PC-3 (cell line): ENCODE results near the gene LBHD2. TPM values are rescaled to one million over a fixed set of nuclear protein-coding genes. Genes with fewer than 3 reads are reported as not detected.

ENCODE experiments used
- ATAC-seq: fragments of 200-7000 bp; cut with Tn5 transposase; 2 replicates; pipeline ENCODE4 v1.9.1; 2020; ENCODE audit warnings: mild to moderate bottlenecking, moderate library complexity
- BruUV-seq: library from RNA; stranded (reverse); fragments of 400-500 nt; replicated peaks from 2 replicates; lab custom pipeline; 2021; lab: Mats Ljungman, UMichigan
- CTCF ChIA-PET: fragments of 300-600 bp; sonication (Branson Sonifier 250); formaldehyde crosslinking; loops from one replicate; lab custom pipeline; 2022; ENCODE audit warnings: antibody characterized with exemption; lab: Charles Lee
- POLR2A ChIA-PET: fragments of 300-600 bp; sonication (Branson Sonifier 250); formaldehyde crosslinking; loops from one replicate; lab custom pipeline; 2022; ENCODE audit warnings: antibody characterized with exemption; ENCODE audit not compliant: unreplicated experiment; lab: Charles Lee
- DNase-seq: peaks from one replicate; pipeline ENCODE4 v3.0.0-alpha.2; 2015
- H2AFZ ChIP-seq: fragments of 300-600 bp; sonication (generic); 2 replicates; pipeline ENCODE4 v1.6.0; 2016; ENCODE audit warnings: antibody characterized with exemption, low read length
- H3F3A ChIP-seq: fragments of 300-600 bp; sonication (generic); one replicate; pipeline ENCODE4 v1.6.0; 2017; ENCODE audit warnings: antibody characterized with exemption, low read length, control low read depth, mild to moderate bottlenecking; ENCODE audit not compliant: unreplicated experiment
- H3K27ac ChIP-seq: fragments of 300-600 bp; sonication (generic); 2 replicates; pipeline ENCODE4 v1.5.1; 2016; ENCODE audit warnings: mild to moderate bottlenecking, low read length
- H3K27me3 ChIP-seq: fragments of 300-600 bp; sonication (generic); 2 replicates; pipeline ENCODE4 v1.6.1; 2016; ENCODE audit warnings: low read length, mixed read lengths
- H3K36me3 ChIP-seq: fragments of 300-600 bp; sonication (generic); 2 replicates; pipeline ENCODE4 v1.6.1; 2016; ENCODE audit warnings: low read depth, mixed run types, low read length, mixed read lengths
- H3K4me1 ChIP-seq: fragments of 300-600 bp; sonication (generic); 2 replicates; pipeline ENCODE4 v1.5.1; 2016; ENCODE audit warnings: low read length; ENCODE audit not compliant: insufficient read depth
- H3K4me2 ChIP-seq: fragments of 300-600 bp; sonication (generic); 2 replicates; pipeline ENCODE4 v1.6.0; 2016; ENCODE audit warnings: low read length
- H3K4me3 ChIP-seq: fragments of 300-600 bp; sonication (generic); 2 replicates; pipeline ENCODE4 v1.5.1; 2016; ENCODE audit warnings: mild to moderate bottlenecking, low read length, mixed read lengths
- H3K79me2 ChIP-seq: fragments of 300-600 bp; sonication (generic); 2 replicates; pipeline ENCODE4 v1.6.1; 2017; ENCODE audit warnings: low read length, mixed read lengths
- H3K9ac ChIP-seq: fragments of 300-600 bp; sonication (generic); 2 replicates; pipeline ENCODE4 v1.6.0; 2016; ENCODE audit warnings: mild to moderate bottlenecking, low read length
- H3K9me2 ChIP-seq: fragments of 300-600 bp; sonication (generic); replicated peaks from 2 replicates; pipeline ENCODE4 v1.6.1; 2016; ENCODE audit warnings: mixed run types, low read length, mixed read lengths
- H3K9me3 ChIP-seq: fragments of 300-600 bp; sonication (generic); 2 replicates; pipeline ENCODE4 v1.6.1; 2016; ENCODE audit warnings: low read length, mixed read lengths
- H4K20me1 ChIP-seq: fragments of 300-600 bp; sonication (generic); 2 replicates; pipeline ENCODE4 v1.6.1; 2016; ENCODE audit warnings: low read length, mixed read lengths
- CTCF ChIP-seq: fragments of 300-600 bp; sonication (generic); conservative IDR thresholded peaks from 2 replicates; pipeline ENCODE4 v1.5.1; 2017; ENCODE audit warnings: antibody characterized with exemption, low read depth, mild to moderate bottlenecking, low read length
- EZH2 ChIP-seq: fragments of 300-600 bp; sonication (generic); IDR thresholded peaks from one replicate; pipeline ENCODE4 v1.6.1; 2017; ENCODE audit warnings: antibody characterized with exemption, mild to moderate bottlenecking, low read length; ENCODE audit not compliant: unreplicated experiment
- EZH2phosphoT487 ChIP-seq: fragments of 300-600 bp; sonication (generic); IDR thresholded peaks from 2 replicates; pipeline ENCODE4 v1.6.1; 2018; ENCODE audit warnings: mild to moderate bottlenecking, antibody characterized with exemption, low read length, borderline replicate concordance
- intact Hi-C: fragments of 100-400 bp; cut with micrococcal nuclease; formaldehyde crosslinking; loops from 2 replicates; pipeline ENCODE4 v1.9.0; 2023
- total RNA-seq: library from RNA; depleted of rRNA; stranded (reverse); fragments of >200 nt; gene quantifications from 2 replicates; pipeline ENCODE4 v1.2.3, GENCODE V29; 2014

The LBHD2 gene
- total RNA-seq, 1 experiment from 2014 or later = not detected

- Histone ChIP-seq H3K9me3 (no peaks in the 10 kb centered on the region), H3K9me2 (no peaks in the 10 kb centered on the region), H3F3A (no peaks in the 10 kb centered on the region), H3K27ac (no peak overlapping the region), H2AFZ (no peak overlapping the region), H3K9ac (no peak overlapping the region), H3K79me2 (no peaks in the 10 kb centered on the region), H3K36me3 (no peaks in the 10 kb centered on the region), H3K4me3 (no peak overlapping the region), H3K27me3 (peaks cover 7% of the 10 kb centered on the region; the same call in 1 of the 2 replicates), H3K4me1 (peaks cover 33% of the 10 kb centered on the region), H4K20me1 (no peaks in the 10 kb centered on the region), H3K4me2 (no peak overlapping the region)
- no peak for DNase-seq
- BruUV-seq = no TSS peak
- TF ChIP-seq CTCF = no peak
- TF ChIP-seq EZH2 = no peak
- no peak for TF ChIP-seq EZH2phosphoT487
- ChIA-PET CTCF (no interaction called here), POLR2A (no interaction called here)
- intact Hi-C loops = loop anchor here (5.0 kb wide), 1 partner anchor 34 kb away; no protein-coding TSS in a partner anchor
- ATAC-seq = no peak
These were observed 24.1 kb downstream of the LBHD2 start for GRCh38 chr14:103107941-103108748.

GRCh38 chr14:103108749-103109207 lies 24.8 kb downstream of the LBHD2 start:
- Histone ChIP-seq H3K9me2 (no peaks in the 10 kb centered on the region), H3K9ac (no peak overlapping the region), H3K27ac (no peak overlapping the region), H2AFZ (no peak overlapping the region), H3F3A (no peaks in the 10 kb centered on the region), H3K4me1 (peaks cover 33% of the 10 kb centered on the region), H3K4me2 (no peak overlapping the region), H3K4me3 (no peak overlapping the region), H3K36me3 (no peaks in the 10 kb centered on the region), H4K20me1 (no peaks in the 10 kb centered on the region), H3K27me3 (peaks cover 7% of the 10 kb centered on the region; the same call in 1 of the 2 replicates), H3K9me3 (no peaks in the 10 kb centered on the region), H3K79me2 (no peaks in the 10 kb centered on the region)
- ATAC-seq = no peak
- TF ChIP-seq EZH2phosphoT487 = no peak
- no peak for TF ChIP-seq EZH2
- TF ChIP-seq CTCF = no peak
- DNase-seq = no peak
- intact Hi-C loops = loop anchor here (5.0 kb wide), 1 partner anchor 34 kb away; no protein-coding TSS in a partner anchor
- ChIA-PET POLR2A (no interaction called here), CTCF (no interaction called here)
- BruUV-seq = no TSS peak
